Keratinocyte (primary cell): ENCODE results near the gene STX8. TPM values are rescaled to one million over a fixed set of nuclear protein-coding genes. Genes with fewer than 3 reads are reported as not detected.

Experiments used
- DNase-seq: peaks from one replicate; pipeline ENCODE4 v3.0.0-alpha.2; 2011; ENCODE audit warnings: low read depth, missing footprints, low spot score
- FAIRE-seq: peaks from 2 replicates; lab custom pipeline; 2011; peaks lifted over from hg19 to GRCh38; lab: Jason Lieb, UNC
- H2AFZ ChIP-seq: 2 replicates; pipeline ENCODE4 v1.6.0; 2012; ENCODE audit warnings: low read length, control low read depth, inconsistent platforms; ENCODE audit not compliant: control insufficient read depth
- H3K27ac ChIP-seq: 2 replicates; pipeline ENCODE4 v1.5.1; 2011; ENCODE audit warnings: low read length; ENCODE audit not compliant: control insufficient read depth, insufficient read depth
- H3K27me3 ChIP-seq: 3 replicates; pipeline ENCODE4 v1.6.0; 2011; ENCODE audit warnings: low read length; ENCODE audit not compliant: control insufficient read depth, insufficient read depth; ENCODE audit errors: extremely low read depth
- H3K36me3 ChIP-seq, 2 experiments: 2 replicates in 1 of 2; 3 replicates in 1 of 2; pipeline ENCODE4 v1.5.1; 2011; ENCODE audit warnings: low read length in 2 of 2, mild to moderate bottlenecking in 1 of 2; ENCODE audit not compliant: control insufficient read depth in 2 of 2, insufficient read depth in 2 of 2; ENCODE audit errors: extremely low read depth in 1 of 2
- H3K4me1 ChIP-seq: 3 replicates; pipeline ENCODE4 v1.5.1; 2011; ENCODE audit warnings: low read length; ENCODE audit not compliant: control insufficient read depth, insufficient read depth; ENCODE audit errors: extremely low read depth
- H3K4me2 ChIP-seq: 3 replicates; pipeline ENCODE4 v1.6.0; 2011; ENCODE audit warnings: low read depth, low read length; ENCODE audit not compliant: control insufficient read depth, insufficient read depth; ENCODE audit errors: extremely low read depth
- H3K4me3 ChIP-seq, 3 experiments: fragments of 200-600 bp in 1 of 3; sonication (generic) in 1 of 3; 2 replicates in 2 of 3; 3 replicates in 1 of 3; pipeline ENCODE4 v1.5.1; 2011 to 2016; ENCODE audit warnings: low read length in 3 of 3, mild to moderate bottlenecking in 3 of 3, control low read depth in 2 of 3, inconsistent platforms in 1 of 3, low read depth in 1 of 3, mixed read lengths in 1 of 3, mixed run types in 1 of 3, moderate library complexity in 1 of 3; ENCODE audit not compliant: control insufficient read depth in 2 of 3, insufficient read depth in 2 of 3; ENCODE audit errors: extremely low read depth in 1 of 3
- H3K79me2 ChIP-seq: 2 replicates; pipeline ENCODE4 v1.6.0; 2012; ENCODE audit warnings: low read length; ENCODE audit not compliant: control insufficient read depth, insufficient read depth
- H3K9ac ChIP-seq: 3 replicates; pipeline ENCODE4 v1.6.0; 2011; ENCODE audit warnings: low read length; ENCODE audit not compliant: control insufficient read depth, insufficient read depth; ENCODE audit errors: extremely low read depth
- H3K9me1 ChIP-seq: 3 replicates; pipeline ENCODE4 v1.6.0; 2011; ENCODE audit warnings: low read length; ENCODE audit not compliant: control insufficient read depth, insufficient read depth; ENCODE audit errors: extremely low read depth
- H3K9me3 ChIP-seq: 2 replicates; pipeline ENCODE4 v1.5.1; 2012; ENCODE audit warnings: low read depth, low read length; ENCODE audit not compliant: control insufficient read depth
- H4K20me1 ChIP-seq: 3 replicates; pipeline ENCODE4 v1.6.0; 2011; ENCODE audit warnings: low read length; ENCODE audit not compliant: control insufficient read depth, insufficient read depth; ENCODE audit errors: extremely low read depth
- EZH2 ChIP-seq: IDR thresholded peaks from one replicate; pipeline ENCODE4 v1.6.1; 2012; ENCODE audit warnings: inconsistent platforms, mild to moderate bottlenecking, low read length, moderate library complexity
- dilution Hi-C: fragments of 300-500 bp; cut with MboI; formaldehyde crosslinking; loops from one replicate; pipeline ENCODE4 v1.7.0; 2020; ENCODE audit warnings: low sequenced_read_pairs; ENCODE audit not compliant: extremely low pct_ligation_motif_present
- polyA plus RNA-seq, 5 experiments: library from polyadenylated mRNA; depleted of rRNA in 3 of 5; stranded (reverse) in 3 of 5; stranded (forward) in 1 of 5; unstranded in 1 of 5; fragments of >200 nt; gene quantifications; 1 replicate in 1 of 5; 2 replicates in 3 of 5; 3 replicates in 1 of 5; pipeline versions ENCODE4 v1.2.1 to v1.2.3, GENCODE V29; 2011 to 2012; ENCODE audit warnings: missing spikeins in 2 of 5, low read depth in 1 of 5, low replicate concordance in 1 of 5
- TF ChIP-seq, protein P1 (sequence below), 3 experiments: IDR thresholded peaks in 1 of 3; conservative IDR thresholded peaks in 1 of 3; optimal IDR thresholded peaks in 1 of 3; 2 replicates in 2 of 3; 3 replicates in 1 of 3; pipeline versions ENCODE3 to v1.5.1; 2011; ENCODE audit warnings: low read length in 3 of 3, mild to moderate bottlenecking in 3 of 3, moderate library complexity in 2 of 3, control low read depth in 1 of 3, inconsistent platforms in 1 of 3; ENCODE audit not compliant: insufficient read depth in 2 of 3; ENCODE audit errors: extremely low read depth in 1 of 3

STX8 gene
- polyA plus RNA-seq, 1 donor (not counting 4 experiments of a cell fraction or from before 2014, with no cell fraction given), result 90.3 TPM

DNA sequence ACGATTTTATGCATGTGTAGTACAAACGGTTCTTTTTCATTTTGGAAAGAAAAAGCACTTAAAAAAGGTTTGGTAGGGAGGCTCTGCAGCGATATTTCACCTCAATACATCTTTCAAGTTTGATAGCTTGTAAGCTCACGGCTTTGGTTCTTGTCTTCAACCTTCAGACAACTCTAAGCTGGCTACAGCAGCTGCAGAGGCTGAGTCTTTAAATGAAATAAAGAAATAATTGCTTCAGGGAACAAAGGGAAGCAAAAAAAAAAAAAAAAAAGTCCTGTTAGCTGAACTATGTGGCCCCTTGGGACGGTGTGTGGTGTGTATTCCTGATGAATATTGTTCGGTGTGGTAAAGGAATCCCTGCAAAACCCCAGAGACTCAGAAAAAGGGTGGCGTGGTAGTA is 289.2 kb downstream of the STX8 start:
- Histone ChIP-seq H3K9me1 (no peaks in the 10 kb centered on the region), H3K79me2 (no peaks in the 10 kb centered on the region), H3K4me1 (peaks cover 9% of the 10 kb centered on the region), H3K36me3 (no peaks in the 10 kb centered on the region), H3K9me3 (no peaks in the 10 kb centered on the region), H2AFZ (no peak overlapping the region), H3K27me3 (no peaks in the 10 kb centered on the region), H3K4me2 (no peak overlapping the region), H3K9ac (no peak overlapping the region), H4K20me1 (no peaks in the 10 kb centered on the region), H3K27ac (no peak overlapping the region), H3K4me3 (no peak overlapping the region)
- FAIRE-seq (no peak), DNase-seq (no peak)
- TF ChIP-seq, protein P1, sequence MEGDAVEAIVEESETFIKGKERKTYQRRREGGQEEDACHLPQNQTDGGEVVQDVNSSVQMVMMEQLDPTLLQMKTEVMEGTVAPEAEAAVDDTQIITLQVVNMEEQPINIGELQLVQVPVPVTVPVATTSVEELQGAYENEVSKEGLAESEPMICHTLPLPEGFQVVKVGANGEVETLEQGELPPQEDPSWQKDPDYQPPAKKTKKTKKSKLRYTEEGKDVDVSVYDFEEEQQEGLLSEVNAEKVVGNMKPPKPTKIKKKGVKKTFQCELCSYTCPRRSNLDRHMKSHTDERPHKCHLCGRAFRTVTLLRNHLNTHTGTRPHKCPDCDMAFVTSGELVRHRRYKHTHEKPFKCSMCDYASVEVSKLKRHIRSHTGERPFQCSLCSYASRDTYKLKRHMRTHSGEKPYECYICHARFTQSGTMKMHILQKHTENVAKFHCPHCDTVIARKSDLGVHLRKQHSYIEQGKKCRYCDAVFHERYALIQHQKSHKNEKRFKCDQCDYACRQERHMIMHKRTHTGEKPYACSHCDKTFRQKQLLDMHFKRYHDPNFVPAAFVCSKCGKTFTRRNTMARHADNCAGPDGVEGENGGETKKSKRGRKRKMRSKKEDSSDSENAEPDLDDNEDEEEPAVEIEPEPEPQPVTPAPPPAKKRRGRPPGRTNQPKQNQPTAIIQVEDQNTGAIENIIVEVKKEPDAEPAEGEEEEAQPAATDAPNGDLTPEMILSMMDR (optimal IDR thresholded peaks at IDR 0.05 in 1 of 3, IDR thresholded peaks at IDR 0.05 in 1 of 3, conservative IDR thresholded peaks at IDR 0.05 in 1 of 3; ENCODE audit: extremely low read depth in 1 of 3, insufficient read depth in 2 of 3, low read length in 3 of 3), result no peak
- no peak for TF ChIP-seq EZH2
- dilution Hi-C loops, result no loop called here

DNA sequence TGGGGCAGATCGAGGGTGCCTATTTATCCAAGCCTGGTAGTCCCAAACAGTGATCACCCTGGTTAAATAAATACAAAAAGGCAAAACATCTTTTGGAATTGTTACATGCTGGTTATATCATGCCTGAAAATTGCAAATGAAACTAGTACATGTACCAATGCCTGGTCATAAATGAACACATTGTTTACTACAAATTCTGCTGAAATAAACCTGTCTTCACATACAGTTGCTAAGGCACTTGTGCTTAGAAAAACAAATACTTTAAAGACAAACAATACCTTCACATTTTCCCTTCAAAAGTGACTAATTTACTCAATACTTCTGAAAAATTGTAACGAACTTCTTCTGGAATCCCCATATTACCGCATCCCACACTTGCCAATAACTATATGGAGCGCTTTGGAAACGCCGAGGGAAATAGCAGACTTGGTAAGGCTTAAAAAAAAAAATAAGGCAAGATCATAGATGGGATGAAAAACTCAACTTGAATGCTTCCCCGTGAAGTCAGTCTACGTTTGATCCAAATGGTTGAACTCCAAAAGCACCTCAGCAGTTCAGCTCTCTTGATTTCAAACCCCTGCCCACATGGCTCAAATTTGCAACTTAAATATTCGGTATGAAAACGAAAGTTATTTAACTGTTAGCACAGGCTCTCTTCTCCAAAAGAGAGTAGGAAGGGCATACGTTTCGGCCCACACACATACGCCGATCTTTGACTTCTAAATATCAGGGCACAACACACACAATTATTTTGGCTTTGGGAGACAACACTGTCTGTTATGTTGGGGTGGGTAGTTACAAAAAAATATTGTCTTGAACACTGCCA is 289.8 kb downstream of the STX8 start:
- Histone ChIP-seq H3K27me3 (no peaks in the 10 kb centered on the region), H3K27ac (no peak overlapping the region), H3K36me3 (no peaks in the 10 kb centered on the region), H4K20me1 (no peaks in the 10 kb centered on the region), H3K9me1 (no peaks in the 10 kb centered on the region), H3K9me3 (no peaks in the 10 kb centered on the region), H3K79me2 (no peaks in the 10 kb centered on the region), H2AFZ (no peak overlapping the region), H3K4me1 (peaks cover 9% of the 10 kb centered on the region), H3K4me2 (no peak overlapping the region), H3K9ac (no peak overlapping the region), H3K4me3 (no peak overlapping the region)
- DNase-seq (no peak), FAIRE-seq (no peak)
- TF ChIP-seq, protein P1 (optimal IDR thresholded peaks at IDR 0.05 in 1 of 3, IDR thresholded peaks at IDR 0.05 in 1 of 3, conservative IDR thresholded peaks at IDR 0.05 in 1 of 3; ENCODE audit: extremely low read depth in 1 of 3, insufficient read depth in 2 of 3, low read length in 3 of 3), result no peak
- TF ChIP-seq EZH2, result no peak
- dilution Hi-C loops, result no loop called here
